Dermis blood vessel endothelial cell (primary cell): ENCODE results near the gene RNF11. TPM values are rescaled to one million over a fixed set of nuclear protein-coding genes. Genes with fewer than 3 reads are reported as not detected.
"Not testable (repeated sequence)": the region's sequence is repeated elsewhere in the genome, so short reads cannot be mapped to it uniquely, and the experiment has no call there.

ENCODE experiments used
- DNase-seq: peaks from one replicate; pipeline ENCODE4 v3.0.0; 2010
- total RNA-seq: library from RNA; depleted of rRNA; stranded (reverse); fragments of >200 nt; gene quantifications from 2 replicates; pipeline ENCODE4 v1.2.3, GENCODE V29; 2014

RNF11 gene
- total RNA-seq, 1 donor from 2014 or later, result 90.5 TPM

DNA sequence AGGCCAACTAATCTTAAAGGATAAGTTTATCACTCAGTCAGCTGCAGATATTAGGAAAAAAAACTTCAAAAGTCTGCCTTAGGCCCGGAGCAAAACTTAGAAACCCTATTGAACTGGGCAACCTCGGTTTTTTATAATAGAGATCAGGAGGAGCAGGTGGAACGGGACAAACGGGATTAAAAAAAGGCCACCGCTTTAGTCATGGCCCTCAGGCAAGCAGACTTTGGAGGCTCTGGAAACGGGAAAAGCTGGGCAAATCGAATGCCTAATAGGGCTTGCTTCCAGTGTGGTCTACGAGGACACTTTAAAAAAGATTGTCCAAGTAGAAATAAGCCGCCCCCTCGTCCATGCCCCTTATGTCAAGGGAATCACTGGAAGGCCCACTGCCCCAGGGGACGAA, 7.6 kb upstream of the RNF11 start:
- DNase-seq, result not testable (repeated sequence)

DNA sequence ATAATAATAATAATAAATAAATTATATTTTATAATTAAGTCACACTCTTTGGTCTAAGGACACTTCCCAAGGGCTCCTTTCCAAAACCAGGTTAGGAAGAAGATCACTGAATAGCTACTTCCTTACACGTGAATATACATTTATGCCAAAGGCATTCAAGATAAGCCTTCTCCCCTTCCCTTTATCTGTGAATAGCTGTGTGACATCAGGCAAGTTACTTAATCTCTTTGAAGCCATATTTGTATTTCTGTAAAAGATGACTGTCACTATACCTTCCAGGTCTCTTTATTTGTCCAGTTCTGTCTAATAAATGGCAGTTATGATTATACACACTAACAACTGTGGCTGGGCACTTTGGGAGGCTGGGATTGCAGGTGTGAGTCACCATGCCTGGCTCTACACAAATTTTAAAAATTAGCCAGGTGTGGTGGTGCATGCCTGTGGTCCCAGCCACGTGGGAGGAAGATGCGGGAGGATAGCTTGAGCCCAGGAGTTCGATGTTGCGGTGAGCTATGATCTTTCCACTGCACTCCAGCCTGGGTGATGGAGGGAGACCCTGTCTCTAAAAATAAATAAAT, 5.5 kb upstream of the RNF11 start:
- no peak for DNase-seq

DNA sequence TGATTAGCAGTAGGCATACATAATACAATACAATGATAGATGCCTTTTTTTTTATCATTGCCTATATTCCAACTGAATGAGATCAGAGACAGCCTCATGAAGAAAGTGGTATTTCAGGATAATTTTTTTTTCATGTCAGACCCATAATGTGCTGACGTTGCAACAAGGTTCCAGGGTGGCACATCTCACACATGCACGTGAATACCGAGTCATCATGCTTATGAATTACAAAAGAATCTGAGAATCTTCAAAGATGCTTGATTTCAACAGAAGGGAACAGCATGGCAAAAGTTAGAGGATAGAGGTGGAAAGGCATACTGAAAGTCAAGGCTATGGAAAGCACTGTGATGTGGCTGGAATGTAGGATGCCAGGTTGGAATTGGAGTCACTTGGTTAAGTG, 5.0 kb upstream of the RNF11 start:
- no peak for DNase-seq

DNA sequence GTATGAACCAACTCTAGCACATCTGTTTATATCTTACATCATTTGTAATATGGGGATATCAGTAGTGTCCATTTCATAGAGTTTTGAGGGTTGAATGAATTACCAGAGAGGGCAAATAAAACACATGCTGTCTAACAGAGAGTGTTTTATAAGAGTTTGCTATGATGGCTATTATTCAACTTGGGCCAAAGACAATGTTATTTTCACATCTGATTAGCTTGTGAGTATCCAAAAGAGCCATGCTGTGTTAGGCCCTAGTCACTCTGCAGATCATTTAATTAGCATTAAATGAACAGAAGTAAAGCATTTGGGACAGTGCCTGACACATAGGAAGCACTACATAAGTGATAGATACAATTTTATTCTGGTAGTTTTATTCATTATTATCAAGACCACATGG, 4.2 kb upstream of the RNF11 start:
- no peak for DNase-seq

DNA sequence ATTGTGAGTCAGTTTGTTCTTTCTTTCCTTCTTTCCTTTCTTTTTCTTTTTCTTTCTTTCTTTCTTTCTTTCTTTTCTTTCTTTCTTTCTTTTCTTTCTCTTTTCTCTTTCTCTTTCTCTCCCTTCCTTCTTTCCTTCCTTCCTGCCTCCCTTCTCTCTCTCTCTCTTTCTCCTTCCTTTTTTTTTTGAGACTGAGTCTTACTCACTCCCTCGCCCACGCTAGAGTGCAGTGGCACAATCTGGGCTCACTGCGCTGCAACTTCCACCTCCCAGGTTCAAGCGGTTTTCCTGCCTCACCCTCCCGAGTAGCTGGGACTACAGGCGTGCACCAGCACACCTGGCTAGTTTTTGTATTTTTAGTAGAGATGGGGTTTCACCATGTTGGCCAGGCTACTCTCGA, 1.8 kb upstream of the RNF11 start:
- not testable (repeated sequence) for DNase-seq

DNA sequence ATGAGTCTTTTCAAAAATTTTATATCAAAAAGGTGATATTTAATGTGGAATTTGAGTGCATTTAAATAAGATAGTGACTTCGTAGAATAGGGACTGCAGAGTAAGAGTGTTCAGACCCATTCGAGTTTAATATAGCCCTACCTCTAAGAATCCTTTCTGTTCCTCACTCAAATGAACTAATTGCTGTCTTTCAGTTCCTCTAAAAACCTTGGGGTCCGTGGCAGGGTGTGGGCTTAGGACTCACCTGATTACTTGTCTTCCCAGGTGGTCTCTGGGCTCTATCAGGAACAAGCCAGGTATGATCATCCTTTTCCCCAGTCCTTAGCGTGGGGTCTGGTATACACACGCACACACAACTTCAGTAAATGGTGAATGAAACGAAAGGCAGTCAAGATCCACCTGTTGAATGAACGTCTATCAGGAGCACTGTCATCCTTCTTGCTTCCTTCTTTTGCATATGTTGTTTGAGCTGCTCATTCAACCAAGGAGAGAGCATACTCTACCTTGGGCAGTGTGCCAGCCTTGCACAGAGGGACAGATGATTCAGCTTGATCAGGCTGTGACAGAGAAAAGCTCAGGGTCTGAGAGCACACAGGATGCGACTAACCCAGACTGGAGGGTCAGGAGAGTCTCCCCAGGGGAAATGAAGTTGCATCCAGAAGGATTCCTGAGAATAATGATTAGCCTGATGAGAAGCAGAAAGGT, 1.2 kb upstream of the RNF11 start:
- peak; percentile 62 for DNase-seq

DNA sequence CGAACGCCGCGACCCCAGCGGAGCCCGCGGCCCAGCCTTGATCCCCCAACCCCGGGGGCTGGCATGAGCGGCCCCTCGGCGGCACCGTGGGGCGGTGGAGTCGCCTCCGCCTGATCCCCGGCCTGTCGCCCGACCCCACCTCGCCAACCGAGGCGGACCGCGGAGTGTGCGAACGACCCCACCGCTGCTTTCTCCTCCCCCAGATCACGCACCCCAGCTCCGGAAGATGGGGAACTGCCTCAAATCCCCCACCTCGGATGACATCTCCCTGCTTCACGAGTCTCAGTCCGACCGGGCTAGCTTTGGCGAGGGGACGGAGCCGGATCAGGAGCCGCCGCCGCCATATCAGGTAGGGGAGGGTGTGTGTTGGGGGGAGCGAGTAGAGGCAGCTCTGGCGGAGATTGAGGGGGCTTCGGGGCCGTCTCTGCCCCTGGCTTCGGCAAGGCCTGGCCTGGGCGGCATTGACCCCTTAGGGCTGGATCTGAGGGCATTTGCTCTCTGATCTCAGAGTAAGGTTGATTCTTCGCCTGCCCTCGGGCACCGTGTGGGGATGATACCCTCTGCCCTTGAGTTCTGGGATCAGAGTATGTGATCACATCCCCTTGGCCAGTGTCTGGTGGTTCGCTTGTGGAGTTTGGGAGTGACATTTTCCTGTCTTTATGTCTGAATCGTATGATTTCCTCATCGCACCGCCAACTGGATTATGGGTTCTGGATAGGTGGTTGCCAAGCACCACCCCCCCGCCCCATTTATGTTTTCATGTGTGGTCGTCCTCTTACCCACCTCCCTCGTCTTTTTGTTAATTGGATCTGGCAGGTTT, 668 bp downstream of the RNF11 start:
- peak; percentile 75 for DNase-seq

DNA sequence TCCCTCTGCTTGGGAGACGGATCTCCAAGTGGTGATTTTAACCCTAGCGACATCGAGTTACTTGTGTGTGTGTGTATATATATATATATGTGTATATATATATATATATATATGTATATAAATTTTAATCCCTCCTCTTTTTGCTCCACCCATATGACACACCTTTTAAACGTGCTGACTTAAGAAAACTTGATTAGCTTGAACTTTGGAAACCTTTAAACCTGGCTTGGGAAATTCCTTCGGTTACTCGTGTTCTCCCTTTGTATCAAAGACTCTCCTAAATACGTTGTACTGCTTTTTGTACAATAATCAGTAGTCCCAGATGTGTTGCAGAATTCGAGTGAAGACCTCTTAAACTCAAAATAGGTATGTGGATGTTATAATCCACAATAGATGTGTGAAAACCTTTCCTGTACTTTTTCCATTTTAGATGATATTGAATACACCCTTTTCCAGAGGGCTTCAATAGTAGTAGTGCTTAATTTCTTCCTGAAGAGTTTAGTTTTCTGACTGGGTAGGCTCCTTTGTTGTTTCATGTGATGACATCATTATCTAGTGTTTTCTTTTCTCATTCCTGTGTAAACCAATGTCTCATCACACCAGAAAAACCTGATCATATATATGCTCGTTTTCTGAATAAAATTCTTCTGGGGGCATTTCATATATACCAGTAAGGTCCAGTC, 1.4 kb downstream of the RNF11 start:
- DNase-seq, result peak; percentile 43

DNA sequence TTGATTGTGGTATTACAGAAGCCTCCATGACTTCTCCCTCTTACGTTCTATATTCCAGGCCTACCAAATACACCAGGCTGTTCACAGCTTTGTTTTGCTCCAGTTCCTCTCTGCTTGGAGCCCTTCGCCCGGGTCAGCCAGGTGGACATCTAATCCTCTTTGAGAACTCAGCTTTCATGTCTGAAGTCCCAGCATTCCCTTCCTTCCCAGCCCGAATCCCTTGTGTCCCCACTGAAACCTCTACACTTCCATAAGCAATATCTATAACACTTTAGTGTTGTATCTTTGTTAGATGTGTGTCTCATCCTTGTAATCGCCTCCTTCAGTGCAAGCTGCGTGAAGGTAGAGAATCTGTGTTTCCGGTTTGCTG, 1.9 kb downstream of the RNF11 start:
- peak; percentile 38 for DNase-seq

DNA sequence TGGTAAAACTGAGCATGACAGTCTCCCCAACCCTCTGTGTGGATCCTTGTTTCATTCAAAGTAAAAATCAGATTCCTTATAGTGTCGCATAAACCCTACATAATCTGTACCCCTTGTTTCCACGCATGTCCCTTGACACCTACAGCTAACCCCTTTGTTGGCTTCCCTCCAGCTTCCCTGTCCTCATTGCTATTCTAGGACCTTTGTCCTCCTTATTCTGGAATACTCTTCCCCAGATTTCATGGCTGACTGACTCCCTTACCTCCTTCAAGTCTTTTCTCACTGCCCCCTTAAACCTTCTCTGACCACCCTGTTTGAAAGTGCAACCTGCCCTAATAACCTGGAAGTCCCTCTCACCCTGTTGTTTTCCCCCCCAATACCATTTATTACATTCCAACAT, 4.0 kb downstream of the RNF11 start:
- no peak for DNase-seq

DNA sequence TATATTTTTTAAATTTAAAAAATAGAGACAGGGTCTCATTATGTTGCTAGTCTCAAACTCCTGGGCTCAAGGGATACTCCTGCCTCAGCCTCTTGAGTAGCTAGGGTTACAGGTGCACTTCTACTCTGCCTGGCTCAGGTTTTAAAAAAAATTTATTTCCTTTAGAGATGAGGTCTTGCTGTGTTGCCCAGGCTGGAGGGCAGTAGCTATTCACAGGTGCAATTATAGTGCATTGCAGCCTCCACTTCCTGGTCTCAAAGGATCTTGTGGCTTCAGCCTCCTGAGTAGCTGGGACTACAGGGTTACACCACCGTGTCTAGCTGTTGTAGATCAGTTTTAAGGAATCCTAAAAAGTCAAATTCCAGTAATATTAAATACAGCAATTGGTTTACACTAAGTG, 5.0 kb downstream of the RNF11 start:
- DNase-seq, result no peak

DNA sequence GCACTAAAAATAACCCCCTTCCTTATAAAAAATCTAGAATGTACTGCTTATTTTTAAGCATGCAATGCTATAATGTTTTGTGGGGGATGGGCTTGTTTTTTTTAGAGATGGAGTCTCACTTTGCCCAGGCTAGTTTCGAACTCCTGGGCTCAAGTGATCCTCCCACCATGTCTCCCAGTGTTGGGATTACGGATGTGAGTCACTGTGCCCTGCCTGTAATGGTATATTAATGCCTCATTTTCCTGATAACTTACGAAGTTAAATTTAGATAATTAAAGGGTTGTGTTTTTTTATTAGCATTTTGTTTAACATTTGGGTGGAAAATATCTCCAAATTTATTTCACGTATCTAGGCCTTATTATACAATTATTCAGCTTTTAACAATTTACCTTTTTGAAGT, 6.5 kb downstream of the RNF11 start:
- peak; percentile 42 for DNase-seq

DNA sequence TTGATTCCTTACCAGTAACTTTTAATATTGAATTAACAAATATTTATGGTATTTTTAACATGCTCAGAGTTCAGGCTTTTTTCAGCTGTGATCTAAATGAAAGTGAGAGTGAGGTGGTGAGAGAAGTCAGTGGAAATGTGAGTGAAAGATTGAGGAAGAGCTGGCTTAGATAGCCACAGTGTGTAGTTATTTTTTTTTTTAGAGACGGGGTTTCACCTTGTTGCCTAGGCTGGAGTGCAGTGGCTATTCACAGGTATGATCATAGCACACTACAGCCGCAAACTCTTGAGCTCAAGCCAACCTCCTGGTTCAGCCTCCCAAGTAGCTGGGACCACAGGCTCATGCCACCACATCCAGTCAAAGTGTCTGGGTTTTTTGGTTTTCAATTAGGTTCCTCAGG, 10.9 kb downstream of the RNF11 start:
- DNase-seq, result no peak

DNA sequence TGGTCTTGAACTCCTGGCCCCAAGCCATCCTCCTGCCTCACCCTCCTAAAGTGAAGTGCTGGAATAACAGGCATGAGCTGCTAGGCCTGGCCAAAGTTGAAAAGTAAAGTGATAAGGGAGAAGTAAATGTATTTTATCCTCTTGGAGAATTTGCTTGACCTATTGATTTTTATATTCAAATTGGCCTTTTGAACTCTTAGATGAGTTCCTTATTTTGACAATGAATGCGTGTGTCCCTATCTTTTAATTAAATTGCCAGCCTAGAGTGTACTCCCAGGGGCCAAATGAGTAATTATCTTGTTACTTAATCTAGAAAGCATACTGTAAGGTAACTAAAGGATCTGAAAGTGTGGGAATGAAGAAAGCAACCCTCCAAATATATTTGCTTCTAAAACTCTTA, 11.4 kb downstream of the RNF11 start:
- DNase-seq, result no peak

DNA sequence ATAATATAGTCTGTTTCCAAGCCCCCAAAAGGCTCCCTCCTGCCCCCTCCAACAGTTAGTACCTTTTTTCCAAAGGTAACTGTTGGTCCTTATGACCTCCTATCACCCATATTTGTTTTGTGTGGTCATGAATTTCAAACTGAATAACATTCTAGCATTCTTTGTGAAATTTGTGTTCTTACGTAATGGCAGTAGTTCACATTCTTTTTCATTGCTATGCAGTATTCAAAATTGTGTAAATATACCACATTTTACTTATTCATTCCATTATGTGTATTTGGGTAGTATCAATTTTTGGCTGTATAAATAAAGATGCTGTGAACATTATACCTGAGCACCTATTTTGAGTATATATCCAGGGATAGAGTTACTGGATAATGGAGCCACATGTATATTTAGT, 13.4 kb downstream of the RNF11 start:
- no peak for DNase-seq

DNA sequence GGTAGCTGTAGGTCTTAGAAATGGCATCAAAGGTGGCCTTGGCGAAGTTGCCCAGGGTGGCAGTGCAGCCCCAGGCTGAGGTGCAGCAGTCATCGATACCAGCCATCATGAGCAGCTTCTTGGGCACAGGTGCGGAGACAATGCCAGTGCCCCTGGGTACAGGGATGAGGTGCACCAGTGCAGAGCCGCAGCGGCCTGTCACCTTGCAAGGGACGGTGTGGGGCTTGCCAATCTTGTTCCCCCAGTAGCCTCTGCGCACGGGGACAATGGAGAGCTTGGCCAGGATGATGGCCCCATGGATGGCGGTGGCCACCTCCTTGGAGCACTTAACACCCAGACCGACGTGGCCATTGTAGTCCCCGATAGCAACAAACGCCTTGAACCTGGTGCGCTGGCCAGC, 14.7 kb downstream of the RNF11 start:
- not testable (repeated sequence) for DNase-seq

DNA sequence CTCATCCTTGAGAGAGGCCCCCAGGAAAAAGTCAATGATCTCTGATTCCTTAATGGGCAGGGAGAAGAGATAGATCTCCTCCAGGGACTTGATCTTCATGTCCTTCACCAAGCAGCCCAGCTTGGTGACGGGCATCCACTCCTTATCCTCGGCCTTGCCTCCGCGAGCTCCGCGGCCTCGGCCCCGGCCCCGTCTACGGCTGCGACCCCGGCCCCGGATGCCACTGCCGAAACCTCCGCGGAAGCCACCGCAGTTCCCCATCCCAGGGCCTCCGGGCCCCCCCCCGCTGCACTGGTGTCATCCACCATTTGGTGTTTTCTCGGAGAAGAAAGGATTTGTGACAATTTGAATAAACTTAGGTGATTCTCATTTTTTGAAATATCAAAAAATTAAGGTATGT, 15.1 kb downstream of the RNF11 start:
- not testable (repeated sequence) for DNase-seq

DNA sequence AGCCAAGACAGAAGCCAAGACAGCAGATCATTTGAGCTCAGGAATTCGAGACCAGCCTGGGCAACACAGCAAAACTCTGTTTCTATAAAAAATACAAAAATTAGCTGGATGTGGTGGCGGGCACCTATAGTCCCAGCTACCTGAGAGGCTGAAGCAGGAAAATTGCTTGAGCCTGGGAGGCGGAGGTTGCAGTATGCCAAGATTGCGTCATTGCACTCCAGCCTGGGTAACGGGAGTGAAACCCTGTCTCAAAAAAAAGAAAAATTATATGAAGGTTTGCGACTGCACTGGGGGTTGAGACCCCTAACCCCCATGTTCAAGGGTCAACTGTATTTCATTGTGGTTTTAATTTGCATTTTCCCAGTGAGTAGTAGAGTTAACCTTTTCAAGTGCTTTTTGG, 16.3 kb downstream of the RNF11 start:
- no peak for DNase-seq

DNA sequence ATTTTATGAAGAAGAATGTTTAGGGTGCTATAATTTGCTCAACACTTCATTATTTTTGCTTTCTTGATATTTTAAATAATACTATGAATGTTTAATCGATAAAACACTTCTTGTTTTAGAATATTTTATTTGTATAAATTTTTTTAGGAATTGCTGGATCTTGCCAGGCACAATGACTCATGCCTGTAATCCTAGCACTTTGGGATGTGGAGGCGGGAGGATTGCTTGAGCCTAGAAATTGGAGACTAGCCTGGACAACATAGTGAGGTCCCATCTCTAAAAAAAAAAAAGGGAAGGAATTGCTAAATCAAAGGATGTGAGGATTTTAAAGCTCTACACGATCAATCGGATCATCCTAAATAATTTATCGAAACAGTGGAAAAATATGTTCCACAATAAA, 17.6 kb downstream of the RNF11 start:
- no peak for DNase-seq

DNA sequence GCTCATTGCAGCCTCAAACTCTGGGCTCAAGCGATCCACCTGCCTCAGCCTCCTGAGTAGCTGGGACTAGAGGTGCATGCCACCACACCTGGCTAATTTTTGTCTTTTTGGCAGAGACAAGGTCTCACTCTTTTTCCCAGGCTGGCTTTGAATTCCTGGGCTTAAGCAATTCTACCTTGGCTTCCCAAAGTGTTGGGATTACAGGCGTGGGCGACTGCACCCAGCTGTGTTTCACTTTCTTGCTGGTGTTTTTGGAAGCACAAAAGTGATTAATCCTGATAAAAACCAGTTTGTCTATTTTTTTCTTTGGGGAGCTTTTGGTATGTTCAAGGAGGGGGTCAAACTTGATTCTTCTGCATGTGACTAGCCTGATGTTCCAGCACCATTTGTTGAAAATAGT, 19.3 kb downstream of the RNF11 start:
- no peak for DNase-seq

DNA sequence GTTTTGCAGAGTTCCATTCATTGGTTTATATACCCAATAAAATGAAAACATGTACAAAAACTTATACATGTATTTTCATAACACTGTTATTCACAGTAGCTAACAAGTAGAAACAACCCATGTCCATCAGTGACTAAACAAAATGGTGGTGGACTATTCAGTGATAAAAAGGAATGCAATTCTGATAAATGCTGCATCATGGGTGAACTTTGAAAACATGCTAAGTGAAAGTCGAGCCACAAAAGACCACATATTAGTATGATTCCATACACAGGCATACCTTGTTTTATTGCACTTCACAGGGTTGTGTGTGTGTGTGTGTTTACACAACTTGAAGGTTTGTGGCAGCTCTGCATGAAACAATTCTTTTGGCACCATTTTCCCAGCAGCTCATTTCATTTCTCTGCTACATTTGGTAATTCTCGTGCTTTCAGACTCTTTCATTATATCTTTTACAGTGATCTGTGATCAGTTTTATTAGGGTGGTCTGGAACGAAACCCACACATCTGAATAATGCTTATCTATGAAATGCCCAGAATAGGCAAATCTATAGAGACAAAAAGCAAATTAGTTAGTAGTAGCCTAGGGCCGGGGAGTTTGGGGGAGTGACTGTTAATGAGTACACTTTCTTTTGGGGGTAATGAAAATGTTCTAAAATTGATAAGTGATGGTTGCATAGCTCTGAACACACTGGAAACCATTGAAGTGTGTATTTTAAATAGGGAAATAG, 27.2 kb downstream of the RNF11 start:
- DNase-seq, result no peak

DNA sequence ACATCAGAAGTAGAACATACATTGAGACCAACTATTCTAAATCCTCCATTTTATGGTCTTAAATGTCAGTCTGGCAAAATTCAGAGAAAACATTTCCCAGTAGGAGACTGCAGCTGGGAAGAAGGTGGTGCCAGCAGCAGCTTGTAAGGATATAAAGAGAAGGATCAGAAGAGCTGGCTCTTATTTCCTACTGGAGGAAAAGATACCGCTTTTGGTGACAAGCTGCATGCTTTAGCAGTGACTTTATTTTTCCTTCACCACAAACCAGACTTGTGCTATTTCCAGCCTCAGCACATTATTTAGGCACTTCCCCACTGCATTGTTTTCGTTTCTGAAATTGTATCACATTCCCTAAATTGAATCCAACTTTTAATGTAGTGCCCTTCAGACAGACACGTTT, 28.4 kb downstream of the RNF11 start:
- peak; percentile 61 for DNase-seq

DNA sequence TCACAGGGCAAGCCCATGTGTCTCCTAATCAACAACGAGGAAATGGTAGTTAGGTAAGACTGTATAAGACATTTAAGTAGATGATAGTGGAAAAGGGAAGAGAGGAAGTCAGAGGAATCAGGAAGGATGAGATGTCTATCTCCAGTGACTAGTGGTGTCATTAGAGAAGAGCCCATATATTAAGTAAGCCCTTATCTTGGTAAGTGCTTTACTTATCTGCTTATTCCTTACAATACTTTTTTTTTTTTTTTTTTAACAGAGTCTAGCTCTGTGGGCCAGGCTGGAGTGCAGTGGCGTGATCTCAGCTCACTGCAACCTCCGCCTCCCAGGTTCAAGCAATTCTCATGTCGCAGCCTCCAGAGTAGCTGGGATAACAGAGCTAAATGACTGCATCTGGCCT, 29.5 kb downstream of the RNF11 start:
- no peak for DNase-seq
